ENCODE data around the gene NMT2. TPM values are rescaled to one million over a fixed set of nuclear protein-coding genes. Genes with fewer than 3 reads are reported as not detected.

The NMT2 gene
- total and polyA plus RNA-seq, 5 donors from 2014 or later = 37.1 to 50.3 (median 45.7) TPM

DNA sequence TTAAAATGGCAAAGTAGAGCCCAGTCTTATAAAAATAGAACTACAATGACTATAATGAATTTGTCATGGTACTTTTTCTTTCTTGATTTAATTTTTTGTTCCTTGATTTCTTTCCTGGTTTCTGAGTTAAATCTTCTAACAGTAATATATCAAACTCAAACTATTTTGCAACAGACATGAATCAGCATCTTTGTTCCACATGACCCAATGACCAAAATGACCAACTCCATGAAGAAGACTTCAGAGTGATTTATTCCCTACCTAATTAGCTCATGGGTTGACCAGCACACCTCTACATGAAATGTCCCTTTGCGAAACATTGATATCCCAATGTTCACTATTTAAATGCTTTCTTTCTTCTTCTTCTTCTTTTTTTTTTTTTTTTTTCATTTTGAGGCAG is 30.9 kb downstream of the NMT2 start:
- no peak overlapping the region for H3K27ac ChIP-seq (ENCODE audit: insufficient read depth, low read length, poor library complexity, severe bottlenecking)
- Mint-ChIP-seq H3K27ac (peak overlapping the region in 1 of 3 donors; percentile 14), H3K9me3 (peaks cover 0 to 2% (median 0%) of the 10 kb centered on the region in 7 donors), H3K36me3 (peaks cover 53% of the 10 kb centered on the region), H3K4me1 (peaks cover 14 to 23% (median 18%) of the 10 kb centered on the region in 4 donors), H3K4me3 (no peak overlapping the region), H3K27me3 (no peaks in the 10 kb centered on the region)
- peaks cover 14% of the 10 kb centered on the region for H3K4me1 ChIP-seq (ENCODE audit: control insufficient read depth, insufficient read depth, low read length, poor library complexity, severe bottlenecking)
- ATAC-seq (ENCODE audit: low read depth in 2 of 2) = no peak
- no peaks in the 10 kb centered on the region for H3K27me3 ChIP-seq (ENCODE audit: control insufficient read depth, insufficient read depth, low read length)
- DNase-seq = no peak
- H3K36me3 ChIP-seq (ENCODE audit: control insufficient read depth, insufficient read depth, low read length) = peaks cover 60% of the 10 kb centered on the region
- no peaks in the 10 kb centered on the region for H3K9me3 ChIP-seq (ENCODE audit: control insufficient read depth in 2 of 2, low read length in 2 of 2)
- H3K4me3 ChIP-seq (ENCODE audit: low read depth, low read length) = no peak overlapping the region

DNA sequence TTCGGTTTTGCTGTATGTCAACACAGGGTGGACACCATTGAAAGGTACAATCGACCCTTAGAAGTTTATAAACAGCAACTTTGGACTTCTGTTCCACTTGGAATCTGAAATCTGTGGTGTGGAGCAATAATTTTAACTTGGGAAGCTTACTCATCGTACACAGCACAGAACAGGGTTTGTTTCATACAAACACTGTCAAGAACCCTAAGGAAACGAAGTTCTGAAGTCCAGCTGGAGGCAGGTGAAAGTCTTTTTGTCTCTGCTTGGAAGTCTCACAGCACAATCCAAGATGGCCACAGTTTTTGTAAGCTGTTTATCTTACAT is 31.5 kb downstream of the NMT2 start:
- Mint-ChIP-seq H3K4me3 (no peak overlapping the region), H3K27me3 (no peaks in the 10 kb centered on the region), H3K36me3 (peaks cover 54% of the 10 kb centered on the region), H3K4me1 (peaks cover 10 to 17% (median 14%) of the 10 kb centered on the region in 4 donors), H3K27ac (no peak overlapping the region), H3K9me3 (peaks cover 0 to 2% (median 0%) of the 10 kb centered on the region in 7 donors)
- no peak for DNase-seq
- Histone ChIP-seq H3K9me3 (ENCODE audit: control insufficient read depth in 2 of 2, low read length in 2 of 2) (no peaks in the 10 kb centered on the region), H3K27ac (ENCODE audit: insufficient read depth, low read length, poor library complexity, severe bottlenecking) (no peak overlapping the region), H3K27me3 (ENCODE audit: control insufficient read depth, insufficient read depth, low read length) (no peaks in the 10 kb centered on the region), H3K4me3 (ENCODE audit: low read depth, low read length) (no peak overlapping the region), H3K36me3 (ENCODE audit: control insufficient read depth, insufficient read depth, low read length) (peaks cover 67% of the 10 kb centered on the region), H3K4me1 (ENCODE audit: control insufficient read depth, insufficient read depth, low read length, poor library complexity, severe bottlenecking) (peaks cover 10% of the 10 kb centered on the region)
- ATAC-seq (ENCODE audit: low read depth in 2 of 2) = no peak

DNA sequence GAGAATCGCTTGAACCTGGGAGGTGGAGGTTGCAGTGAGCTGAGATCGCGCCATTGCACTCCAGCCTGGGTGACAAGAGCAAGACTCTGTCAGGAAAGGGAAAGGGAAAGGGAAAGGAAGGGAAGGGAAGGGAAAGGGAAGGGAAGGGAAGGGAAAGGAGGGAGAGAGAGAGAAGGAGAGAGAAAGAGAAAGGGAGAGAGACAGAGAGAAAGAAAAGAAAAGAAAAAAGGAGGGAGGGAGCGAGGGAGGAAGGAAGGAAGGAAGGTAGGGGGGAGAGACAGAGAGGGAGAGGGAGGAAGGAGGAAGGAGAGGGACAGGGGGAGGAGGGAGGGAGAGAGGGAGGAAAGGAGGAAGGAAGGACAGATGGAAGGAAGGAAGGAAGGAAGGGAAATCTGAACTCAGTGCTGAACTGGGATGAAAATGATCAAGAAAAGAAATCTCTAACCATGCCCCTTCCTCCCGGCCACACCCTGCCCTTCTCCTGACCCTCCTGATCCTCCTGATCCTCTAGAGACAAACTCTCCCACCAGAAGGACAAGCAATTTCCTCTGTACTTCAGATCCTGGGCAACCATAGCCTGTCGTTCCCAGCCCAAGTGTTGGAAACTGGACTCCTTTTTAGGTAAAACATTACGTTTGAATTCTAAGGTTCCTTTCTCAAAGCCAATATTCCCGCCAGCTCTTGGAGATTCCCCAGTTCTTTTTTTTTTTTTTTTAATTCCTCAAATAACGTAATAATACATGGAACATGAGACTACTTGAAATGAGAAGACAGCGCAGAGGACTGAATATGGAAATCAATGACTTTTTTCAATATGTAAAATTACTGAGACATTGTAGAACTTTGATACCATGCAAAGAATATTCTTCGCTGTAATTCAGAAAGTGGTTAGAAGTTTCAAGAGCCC is 32.1 kb downstream of the NMT2 start:
- H3K4me3 Mint-ChIP-seq = no peak overlapping the region
- H3K4me1 ChIP-seq (ENCODE audit: control insufficient read depth, insufficient read depth, low read length, poor library complexity, severe bottlenecking) = peaks cover 4% of the 10 kb centered on the region
- H3K4me1 Mint-ChIP-seq = peaks cover 3 to 11% (median 8%) of the 10 kb centered on the region in 4 donors
- H3K27ac Mint-ChIP-seq = peak overlapping the region in 2 of 3 donors; percentile 65 to 85
- no peaks in the 10 kb centered on the region for H3K9me3 ChIP-seq (ENCODE audit: control insufficient read depth in 2 of 2, low read length in 2 of 2)
- H3K27me3 Mint-ChIP-seq = no peaks in the 10 kb centered on the region
- no peak overlapping the region for H3K4me3 ChIP-seq (ENCODE audit: low read depth, low read length)
- peaks cover 73% of the 10 kb centered on the region for H3K36me3 ChIP-seq (ENCODE audit: control insufficient read depth, insufficient read depth, low read length)
- peaks cover 59% of the 10 kb centered on the region for H3K36me3 Mint-ChIP-seq
- H3K9me3 Mint-ChIP-seq = peaks cover 0 to 2% (median 0%) of the 10 kb centered on the region in 7 donors
- ATAC-seq (ENCODE audit: low read depth in 2 of 2) (no peak), DNase-seq (no peak)
- no peak overlapping the region for H3K27ac ChIP-seq (ENCODE audit: insufficient read depth, low read length, poor library complexity, severe bottlenecking)
- no peaks in the 10 kb centered on the region for H3K27me3 ChIP-seq (ENCODE audit: control insufficient read depth, insufficient read depth, low read length)

DNA sequence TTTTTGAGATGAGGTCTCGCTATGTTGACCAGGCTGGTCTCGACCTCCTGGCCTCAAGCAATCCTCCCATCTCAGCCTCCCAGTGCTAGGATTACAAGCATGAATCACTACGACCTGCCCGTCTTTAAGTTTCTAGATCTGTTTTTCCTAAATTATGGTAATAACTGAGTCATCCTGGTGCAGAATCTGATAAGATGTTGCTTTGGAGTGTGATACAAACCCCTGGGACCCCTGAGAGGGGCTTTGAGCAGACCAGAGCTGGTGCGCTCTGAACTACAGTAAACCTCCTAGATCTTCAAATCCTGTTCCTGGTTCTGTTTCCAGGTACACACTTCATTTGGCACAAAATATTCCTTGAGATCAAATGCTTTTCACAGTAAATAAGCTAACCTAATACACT is 37.2 kb downstream of the NMT2 start:
- Mint-ChIP-seq H3K4me3 (no peak overlapping the region), H3K9me3 (peaks cover 0 to 1% (median 0%) of the 10 kb centered on the region in 7 donors)
- H3K9me3 ChIP-seq (ENCODE audit: control insufficient read depth in 2 of 2, low read length in 2 of 2) = no peaks in the 10 kb centered on the region

DNA sequence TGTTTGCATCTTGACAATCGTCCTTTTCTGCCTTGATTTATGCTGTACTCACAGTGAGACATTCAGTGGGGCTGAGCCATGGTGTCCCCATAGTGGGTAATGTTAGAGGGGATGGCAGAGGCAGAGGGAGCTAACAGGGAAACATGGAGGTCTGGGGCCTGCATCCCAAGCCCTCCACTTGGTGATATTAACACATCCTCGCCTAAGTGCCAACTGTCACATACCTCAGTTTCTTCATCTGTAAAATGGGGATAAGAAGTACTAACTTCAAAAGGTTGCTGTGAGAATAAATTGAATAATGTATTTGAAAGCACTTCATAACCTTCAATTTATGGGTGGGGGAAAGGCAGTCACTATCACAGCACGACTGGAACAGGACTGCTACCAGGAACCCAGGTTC is 43.6 kb downstream of the NMT2 start:
- H3K27ac Mint-ChIP-seq = peak overlapping the region in 1 of 3 donors; percentile 67
- no peak for DNase-seq
- H3K4me3 ChIP-seq (ENCODE audit: low read depth, low read length) = no peak overlapping the region
- H3K4me3 Mint-ChIP-seq = no peak overlapping the region
- H3K4me1 Mint-ChIP-seq = peaks cover 18 to 29% (median 25%) of the 10 kb centered on the region in 4 donors
- H3K36me3 ChIP-seq (ENCODE audit: control insufficient read depth, insufficient read depth, low read length) = peaks cover 64% of the 10 kb centered on the region
- H3K36me3 Mint-ChIP-seq = peaks cover 37% of the 10 kb centered on the region
- no peaks in the 10 kb centered on the region for H3K27me3 ChIP-seq (ENCODE audit: control insufficient read depth, insufficient read depth, low read length)
- ATAC-seq (ENCODE audit: low read depth in 2 of 2) = no peak
- peaks cover 0 to 1% (median 0%) of the 10 kb centered on the region in 7 donors for H3K9me3 Mint-ChIP-seq
- peaks cover 14% of the 10 kb centered on the region for H3K4me1 ChIP-seq (ENCODE audit: control insufficient read depth, insufficient read depth, low read length, poor library complexity, severe bottlenecking)
- no peak overlapping the region for H3K27ac ChIP-seq (ENCODE audit: insufficient read depth, low read length, poor library complexity, severe bottlenecking)
- H3K27me3 Mint-ChIP-seq = no peaks in the 10 kb centered on the region
- no peaks in the 10 kb centered on the region for H3K9me3 ChIP-seq (ENCODE audit: control insufficient read depth in 2 of 2, low read length in 2 of 2)

More for the DNA sequence above, 37.2 kb downstream of the NMT2 start:
- Mint-ChIP-seq H3K36me3 (peaks cover 61% of the 10 kb centered on the region), H3K27ac (peak overlapping the region in 1 of 3 donors; percentile 70), H3K4me1 (peaks cover 2 to 6% (median 5%) of the 10 kb centered on the region in 4 donors), H3K27me3 (no peaks in the 10 kb centered on the region)
- H3K27ac ChIP-seq (ENCODE audit: insufficient read depth, low read length, poor library complexity, severe bottlenecking) = no peak overlapping the region
- no peaks in the 10 kb centered on the region for H3K4me1 ChIP-seq (ENCODE audit: control insufficient read depth, insufficient read depth, low read length, poor library complexity, severe bottlenecking)
- ATAC-seq (ENCODE audit: low read depth in 2 of 2) = no peak
- H3K4me3 ChIP-seq (ENCODE audit: low read depth, low read length) = no peak overlapping the region
- DNase-seq = no peak
- peaks cover 83% of the 10 kb centered on the region for H3K36me3 ChIP-seq (ENCODE audit: control insufficient read depth, insufficient read depth, low read length)
- no peaks in the 10 kb centered on the region for H3K27me3 ChIP-seq (ENCODE audit: control insufficient read depth, insufficient read depth, low read length)

DNA sequence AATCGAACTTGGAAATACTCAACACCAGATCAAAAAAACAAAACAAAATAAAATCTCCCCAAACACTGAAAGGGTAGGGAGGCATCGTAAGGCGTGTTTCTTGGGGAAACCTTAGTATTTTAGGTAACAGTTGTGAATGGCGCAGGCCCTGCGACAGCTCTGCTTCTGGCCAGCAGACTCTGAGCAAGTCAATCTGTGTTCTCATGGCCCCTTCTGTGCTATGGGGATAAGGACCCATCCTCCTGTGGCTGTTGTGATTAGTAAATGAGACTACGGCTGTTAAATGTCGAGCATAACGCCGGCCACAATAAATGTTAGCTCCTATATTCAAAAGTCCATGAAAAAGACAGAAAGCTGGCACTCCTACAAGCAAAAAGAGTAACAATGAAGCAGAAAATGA is 44.3 kb downstream of the NMT2 start:
- Histone ChIP-seq H3K4me1 (ENCODE audit: control insufficient read depth, insufficient read depth, low read length, poor library complexity, severe bottlenecking) (peaks cover 14% of the 10 kb centered on the region), H3K27ac (ENCODE audit: insufficient read depth, low read length, poor library complexity, severe bottlenecking) (no peak overlapping the region), H3K27me3 (ENCODE audit: control insufficient read depth, insufficient read depth, low read length) (no peaks in the 10 kb centered on the region), H3K4me3 (ENCODE audit: low read depth, low read length) (no peak overlapping the region), H3K9me3 (ENCODE audit: control insufficient read depth in 2 of 2, low read length in 2 of 2) (no peaks in the 10 kb centered on the region), H3K36me3 (ENCODE audit: control insufficient read depth, insufficient read depth, low read length) (peaks cover 64% of the 10 kb centered on the region)
- H3K36me3 Mint-ChIP-seq = peaks cover 38% of the 10 kb centered on the region
- peaks cover 0 to 1% (median 0%) of the 10 kb centered on the region in 7 donors for H3K9me3 Mint-ChIP-seq
- peaks cover 20 to 33% (median 26%) of the 10 kb centered on the region in 4 donors for H3K4me1 Mint-ChIP-seq
- H3K27me3 Mint-ChIP-seq = no peaks in the 10 kb centered on the region
- no peak for DNase-seq
- peak overlapping the region; percentile 35 to 79 (median 67) for H3K27ac Mint-ChIP-seq
- no peak overlapping the region for H3K4me3 Mint-ChIP-seq
- no peak for ATAC-seq (ENCODE audit: low read depth in 2 of 2)

DNA sequence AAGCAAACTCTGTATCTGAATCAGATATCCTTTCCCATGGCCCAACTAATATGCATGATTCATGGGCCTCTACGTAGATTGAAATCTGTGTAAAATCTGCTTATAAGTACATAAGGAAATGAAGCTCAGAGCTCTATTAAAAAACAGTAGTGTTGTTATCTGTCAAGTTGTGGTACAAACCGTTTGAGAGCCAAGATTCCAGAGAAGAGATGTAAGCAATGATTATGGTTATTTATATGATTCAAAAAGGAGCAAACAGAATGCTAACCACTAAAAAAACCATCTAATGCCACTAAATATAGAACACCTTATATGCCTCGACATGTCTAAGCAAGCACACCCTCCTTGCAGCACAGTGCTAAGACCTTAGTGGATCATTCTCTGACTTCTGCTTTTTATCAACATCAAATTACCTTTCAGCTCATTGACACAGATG is 44.7 kb downstream of the NMT2 start:
- ATAC-seq (ENCODE audit: low read depth in 2 of 2) (peak in 1 of 2 donors; percentile 29), DNase-seq (peak in 1 of 3 donors; percentile 49)
- Mint-ChIP-seq H3K4me1 (peaks cover 23 to 34% (median 26%) of the 10 kb centered on the region in 4 donors), H3K36me3 (peaks cover 40% of the 10 kb centered on the region), H3K27ac (peak overlapping the region; percentile 35 to 79 (median 67)), H3K27me3 (no peaks in the 10 kb centered on the region), H3K9me3 (peaks cover 0 to 1% (median 0%) of the 10 kb centered on the region in 7 donors), H3K4me3 (no peak overlapping the region)
- Histone ChIP-seq H3K27ac (ENCODE audit: insufficient read depth, low read length, poor library complexity, severe bottlenecking) (no peak overlapping the region), H3K9me3 (ENCODE audit: control insufficient read depth in 2 of 2, low read length in 2 of 2) (no peaks in the 10 kb centered on the region), H3K36me3 (ENCODE audit: control insufficient read depth, insufficient read depth, low read length) (peaks cover 64% of the 10 kb centered on the region), H3K4me1 (ENCODE audit: control insufficient read depth, insufficient read depth, low read length, poor library complexity, severe bottlenecking) (peaks cover 14% of the 10 kb centered on the region), H3K27me3 (ENCODE audit: control insufficient read depth, insufficient read depth, low read length) (no peaks in the 10 kb centered on the region), H3K4me3 (ENCODE audit: low read depth, low read length) (no peak overlapping the region)

Measured in CD4-positive, CD25-positive, alpha-beta regulatory T cell (primary cell).